ENCODE results near the gene DEPDC5. TPM values are rescaled to one million over a fixed set of nuclear protein-coding genes. Genes with fewer than 3 reads are reported as not detected.

DEPDC5 gene
- total RNA-seq, 2 donors from 2014 or later = 31.9 to 43.2 TPM

- Histone ChIP-seq H3K27ac (ENCODE audit: low read depth, low read length) (no peak overlapping the region), H3K9ac (ENCODE audit: extremely low read depth, low read length, poor library complexity, severe bottlenecking) (no peak overlapping the region), H3K9me3 (ENCODE audit: control insufficient read depth, low read length) (peaks cover 11% of the 10 kb centered on the region), H3K4me3 (ENCODE audit: low read length) (no peak overlapping the region), H3K4me1 (ENCODE audit: control insufficient read depth, insufficient read depth, low read length) (no peaks in the 10 kb centered on the region), H3K27me3 (ENCODE audit: control insufficient read depth, insufficient read depth, low read length, poor library complexity, severe bottlenecking) (no peaks in the 10 kb centered on the region), H3K36me3 (ENCODE audit: control insufficient read depth, insufficient read depth, low read length) (peaks cover 64% of the 10 kb centered on the region)
- Mint-ChIP-seq H3K36me3 (ENCODE audit: low read depth) (peaks cover 76% of the 10 kb centered on the region), H3K27ac (no peak overlapping the region), H3K9me3 (peaks cover 11% of the 10 kb centered on the region), H3K27me3 (ENCODE audit: insufficient read depth) (no peaks in the 10 kb centered on the region), H3K4me3 (no peak overlapping the region), H3K4me1 (no peaks in the 10 kb centered on the region)
- TF ChIP-seq, protein P1, sequence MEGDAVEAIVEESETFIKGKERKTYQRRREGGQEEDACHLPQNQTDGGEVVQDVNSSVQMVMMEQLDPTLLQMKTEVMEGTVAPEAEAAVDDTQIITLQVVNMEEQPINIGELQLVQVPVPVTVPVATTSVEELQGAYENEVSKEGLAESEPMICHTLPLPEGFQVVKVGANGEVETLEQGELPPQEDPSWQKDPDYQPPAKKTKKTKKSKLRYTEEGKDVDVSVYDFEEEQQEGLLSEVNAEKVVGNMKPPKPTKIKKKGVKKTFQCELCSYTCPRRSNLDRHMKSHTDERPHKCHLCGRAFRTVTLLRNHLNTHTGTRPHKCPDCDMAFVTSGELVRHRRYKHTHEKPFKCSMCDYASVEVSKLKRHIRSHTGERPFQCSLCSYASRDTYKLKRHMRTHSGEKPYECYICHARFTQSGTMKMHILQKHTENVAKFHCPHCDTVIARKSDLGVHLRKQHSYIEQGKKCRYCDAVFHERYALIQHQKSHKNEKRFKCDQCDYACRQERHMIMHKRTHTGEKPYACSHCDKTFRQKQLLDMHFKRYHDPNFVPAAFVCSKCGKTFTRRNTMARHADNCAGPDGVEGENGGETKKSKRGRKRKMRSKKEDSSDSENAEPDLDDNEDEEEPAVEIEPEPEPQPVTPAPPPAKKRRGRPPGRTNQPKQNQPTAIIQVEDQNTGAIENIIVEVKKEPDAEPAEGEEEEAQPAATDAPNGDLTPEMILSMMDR (conservative IDR thresholded peaks at IDR 0.05) = peak; percentile 63
- DNase-seq = peak; percentile 70
- 91 to 100% methylated on average over 2 to 6 of the region's 6 CpGs for WGBS, 2 experiments (ENCODE audit: insufficient coverage in 1 of 2, insufficient read length in 1 of 2)
These were observed 92.6 kb downstream of the DEPDC5 start for GRCh38 chr22:31846161-31847115.

DNA sequence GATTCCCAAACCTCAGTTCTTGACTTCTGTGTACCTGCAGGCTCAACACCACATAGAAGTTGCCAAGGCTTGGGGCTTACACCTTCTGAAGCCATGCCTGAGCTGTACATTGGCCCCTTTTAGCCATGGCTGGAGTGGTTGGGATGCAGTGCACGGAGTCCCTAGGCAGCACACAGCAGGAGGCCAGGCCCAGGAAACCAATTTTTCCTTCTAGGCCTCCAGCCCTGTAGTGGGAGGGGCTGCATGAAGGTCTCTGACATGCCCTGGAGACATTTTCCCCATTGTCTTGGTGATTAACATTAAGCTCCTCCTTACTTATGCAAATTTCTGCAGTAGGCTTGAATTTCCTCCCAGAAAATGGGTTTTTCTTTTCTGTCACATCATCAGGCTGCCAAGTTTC, 94.6 kb downstream of the DEPDC5 start:
- H3K27me3 ChIP-seq (ENCODE audit: control insufficient read depth, insufficient read depth, low read length, poor library complexity, severe bottlenecking) = no peaks in the 10 kb centered on the region
- peaks cover 11% of the 10 kb centered on the region for H3K9me3 ChIP-seq (ENCODE audit: control insufficient read depth, low read length)
- DNase-seq = no peak
- 92% methylated on average over 1 of the region's 1 CpG; no CpG with 5 or more reads in 1 of the 2 experiments for WGBS, 2 experiments (ENCODE audit: insufficient coverage in 1 of 2, insufficient read length in 1 of 2)
- Mint-ChIP-seq H3K27me3 (ENCODE audit: insufficient read depth) (no peaks in the 10 kb centered on the region), H3K4me1 (no peaks in the 10 kb centered on the region), H3K4me3 (no peak overlapping the region), H3K36me3 (ENCODE audit: low read depth) (peaks cover 65% of the 10 kb centered on the region), H3K27ac (no peak overlapping the region), H3K9me3 (peaks cover 11% of the 10 kb centered on the region)
- H3K36me3 ChIP-seq (ENCODE audit: control insufficient read depth, insufficient read depth, low read length) = peaks cover 65% of the 10 kb centered on the region
- no peak overlapping the region for H3K9ac ChIP-seq (ENCODE audit: extremely low read depth, low read length, poor library complexity, severe bottlenecking)
- no peak overlapping the region for H3K4me3 ChIP-seq (ENCODE audit: low read length)
- TF ChIP-seq, protein P1 (conservative IDR thresholded peaks at IDR 0.05) = no peak
- no peaks in the 10 kb centered on the region for H3K4me1 ChIP-seq (ENCODE audit: control insufficient read depth, insufficient read depth, low read length)
- H3K27ac ChIP-seq (ENCODE audit: low read depth, low read length) = no peak overlapping the region

GRCh38 chr22:31850135-31850534, 96.3 kb downstream of the DEPDC5 start:
- TF ChIP-seq, protein P1 (conservative IDR thresholded peaks at IDR 0.05) = no peak
- Histone ChIP-seq H3K27me3 (ENCODE audit: control insufficient read depth, insufficient read depth, low read length, poor library complexity, severe bottlenecking) (no peaks in the 10 kb centered on the region), H3K36me3 (ENCODE audit: control insufficient read depth, insufficient read depth, low read length) (peaks cover 59% of the 10 kb centered on the region), H3K9ac (ENCODE audit: extremely low read depth, low read length, poor library complexity, severe bottlenecking) (no peak overlapping the region), H3K4me3 (ENCODE audit: low read length) (no peak overlapping the region), H3K27ac (ENCODE audit: low read depth, low read length) (no peak overlapping the region), H3K9me3 (ENCODE audit: control insufficient read depth, low read length) (peaks cover 11% of the 10 kb centered on the region), H3K4me1 (ENCODE audit: control insufficient read depth, insufficient read depth, low read length) (no peaks in the 10 kb centered on the region)
- WGBS, 2 experiments (ENCODE audit: insufficient coverage in 1 of 2, insufficient read length in 1 of 2) = 67 to 100% methylated on average over 1 of the region's 3 CpGs
- Mint-ChIP-seq H3K27me3 (ENCODE audit: insufficient read depth) (no peaks in the 10 kb centered on the region), H3K9me3 (peaks cover 11% of the 10 kb centered on the region), H3K4me3 (no peak overlapping the region), H3K4me1 (no peaks in the 10 kb centered on the region), H3K27ac (no peak overlapping the region), H3K36me3 (ENCODE audit: low read depth) (peaks cover 52% of the 10 kb centered on the region)
- no peak for DNase-seq
